ENCODE data around the gene CNNM4.
A peak's percentile ranks its signal among the peaks of the same experiment; 100 is the strongest.

The CNNM4 gene

DNA sequence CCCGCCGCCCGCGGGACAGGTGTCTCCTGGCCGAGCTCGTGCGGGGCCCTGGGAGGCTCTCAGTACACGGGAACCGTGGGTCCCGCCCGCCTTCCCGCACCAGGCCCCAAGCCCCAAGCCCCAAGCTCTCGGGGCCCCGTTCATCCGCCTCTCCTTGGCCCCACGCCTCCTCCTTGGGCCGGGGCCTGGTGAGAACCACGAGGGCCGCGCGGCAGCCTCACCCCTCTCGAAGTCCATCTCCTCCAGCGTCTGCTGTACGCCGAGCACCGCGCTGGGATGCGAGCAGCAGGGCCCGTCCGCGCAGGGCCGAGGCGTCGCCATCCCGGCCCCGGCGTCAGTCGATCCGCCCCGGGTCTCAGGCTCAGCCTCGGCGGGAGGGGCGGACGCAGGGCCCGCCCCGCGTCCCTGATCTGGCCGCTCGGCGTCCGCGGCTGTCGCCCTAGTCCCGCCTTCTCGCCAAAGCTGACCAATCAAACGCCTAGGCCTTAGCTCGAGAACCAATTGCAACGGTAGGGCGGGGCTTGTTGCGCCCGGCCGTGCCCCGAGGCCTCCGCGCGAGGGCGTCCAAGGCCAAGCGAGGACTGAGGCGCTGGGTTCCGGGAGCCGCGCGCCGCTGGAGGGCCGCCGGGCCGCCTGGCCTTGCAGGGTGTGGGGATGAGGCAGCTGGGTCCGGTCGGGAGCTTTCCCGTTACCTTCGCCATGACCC lies 97.1 kb downstream of the CNNM4 start, which contains the start of gene ANKRD39:
ANKRD39 (minus strand) TSS at position 350 of the 706 bp plus-strand sequence; CDS start at position 321, 29 bp downstream.
- ChIA-PET POLR2A (interaction anchor here (1.4 kb wide), 1 partner anchor 15 kb away, joined by 3 read pairs; no protein-coding TSS in a partner anchor), CTCF (interaction anchor here (0.6 to 6.8 kb wide), 46 partner anchors 10 to 741 kb away, joined by 3 to 114 read pairs (median 6); partner anchors contain the start of genes ADRA2B, ANKRD23, ANKRD36 and CNNM3)
- TF ChIP-seq, protein P1, sequence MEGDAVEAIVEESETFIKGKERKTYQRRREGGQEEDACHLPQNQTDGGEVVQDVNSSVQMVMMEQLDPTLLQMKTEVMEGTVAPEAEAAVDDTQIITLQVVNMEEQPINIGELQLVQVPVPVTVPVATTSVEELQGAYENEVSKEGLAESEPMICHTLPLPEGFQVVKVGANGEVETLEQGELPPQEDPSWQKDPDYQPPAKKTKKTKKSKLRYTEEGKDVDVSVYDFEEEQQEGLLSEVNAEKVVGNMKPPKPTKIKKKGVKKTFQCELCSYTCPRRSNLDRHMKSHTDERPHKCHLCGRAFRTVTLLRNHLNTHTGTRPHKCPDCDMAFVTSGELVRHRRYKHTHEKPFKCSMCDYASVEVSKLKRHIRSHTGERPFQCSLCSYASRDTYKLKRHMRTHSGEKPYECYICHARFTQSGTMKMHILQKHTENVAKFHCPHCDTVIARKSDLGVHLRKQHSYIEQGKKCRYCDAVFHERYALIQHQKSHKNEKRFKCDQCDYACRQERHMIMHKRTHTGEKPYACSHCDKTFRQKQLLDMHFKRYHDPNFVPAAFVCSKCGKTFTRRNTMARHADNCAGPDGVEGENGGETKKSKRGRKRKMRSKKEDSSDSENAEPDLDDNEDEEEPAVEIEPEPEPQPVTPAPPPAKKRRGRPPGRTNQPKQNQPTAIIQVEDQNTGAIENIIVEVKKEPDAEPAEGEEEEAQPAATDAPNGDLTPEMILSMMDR (IDR thresholded peaks at IDR 0.05; ENCODE audit: control extremely low read depth, extremely low read depth, low read depth, missing control alignments): peak; percentile 96
- DNase-seq (ENCODE audit: extremely low spot score): peak; percentile 100

DNA sequence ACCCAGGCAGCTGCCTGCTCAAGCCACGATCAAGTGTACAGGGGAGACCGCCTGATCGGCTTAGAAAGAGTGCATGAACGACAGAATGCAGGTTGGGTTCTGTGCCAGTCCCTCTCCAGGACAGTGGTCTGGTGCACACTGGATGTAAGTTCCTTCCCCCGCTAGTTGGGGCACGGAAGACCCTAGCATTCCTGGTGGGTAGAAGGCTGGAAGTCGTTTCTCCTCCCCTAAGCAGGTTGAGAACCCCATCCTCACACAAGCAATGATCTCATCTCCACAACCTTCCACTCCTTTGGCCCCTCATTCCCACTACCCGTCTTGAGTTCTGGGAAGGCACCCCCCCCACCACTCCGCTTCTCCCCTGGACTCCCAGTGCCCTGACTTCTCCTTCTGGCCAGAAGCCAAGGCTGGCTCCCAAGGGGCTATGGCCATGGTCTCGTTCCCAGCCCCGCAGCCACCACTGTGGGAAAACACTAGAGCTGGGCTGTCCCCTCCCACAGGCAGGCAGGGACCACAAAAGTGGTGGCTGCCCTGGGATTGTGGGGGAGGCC lies 98.5 kb downstream of the CNNM4 start:
- POLR2A ChIA-PET: no interaction called here

DNA sequence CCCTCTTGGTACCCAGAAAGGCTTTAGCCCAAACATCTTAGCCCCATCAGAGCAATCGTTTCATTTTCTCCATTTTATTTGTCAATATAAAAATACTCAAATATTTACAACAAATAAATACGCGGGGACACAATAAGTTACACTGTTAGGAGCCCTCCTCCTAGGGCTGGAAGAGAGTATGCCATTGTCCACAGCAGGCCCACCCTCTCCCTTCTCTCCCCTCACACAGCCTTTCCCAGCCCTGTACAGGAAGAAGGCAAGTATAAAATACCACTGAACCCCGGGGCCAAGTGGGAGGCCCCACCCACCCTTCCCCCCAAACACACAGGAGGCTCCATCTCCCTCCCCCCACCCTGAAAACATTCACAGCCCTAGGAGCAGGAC lies 99.0 kb downstream of the CNNM4 start:
- CTCF ChIA-PET: interaction anchor here (6.8 kb wide), 1 partner anchor 92 kb away, joined by 114 read pairs; no protein-coding TSS in a partner anchor
- POLR2A ChIA-PET: no interaction called here

More for the DNA sequence above, 98.5 kb downstream of the CNNM4 start:
- CTCF ChIA-PET: interaction anchor here (1.5 to 6.8 kb wide), 7 partner anchors 9 to 110 kb away, joined by 7 to 114 read pairs (median 8); partner anchors contain the start of genes ANKRD23 and SEMA4C
- no peak for DNase-seq (ENCODE audit: extremely low spot score)
- TF ChIP-seq, protein P1 (IDR thresholded peaks at IDR 0.05; ENCODE audit: control extremely low read depth, extremely low read depth, low read depth, missing control alignments): no peak

DNA sequence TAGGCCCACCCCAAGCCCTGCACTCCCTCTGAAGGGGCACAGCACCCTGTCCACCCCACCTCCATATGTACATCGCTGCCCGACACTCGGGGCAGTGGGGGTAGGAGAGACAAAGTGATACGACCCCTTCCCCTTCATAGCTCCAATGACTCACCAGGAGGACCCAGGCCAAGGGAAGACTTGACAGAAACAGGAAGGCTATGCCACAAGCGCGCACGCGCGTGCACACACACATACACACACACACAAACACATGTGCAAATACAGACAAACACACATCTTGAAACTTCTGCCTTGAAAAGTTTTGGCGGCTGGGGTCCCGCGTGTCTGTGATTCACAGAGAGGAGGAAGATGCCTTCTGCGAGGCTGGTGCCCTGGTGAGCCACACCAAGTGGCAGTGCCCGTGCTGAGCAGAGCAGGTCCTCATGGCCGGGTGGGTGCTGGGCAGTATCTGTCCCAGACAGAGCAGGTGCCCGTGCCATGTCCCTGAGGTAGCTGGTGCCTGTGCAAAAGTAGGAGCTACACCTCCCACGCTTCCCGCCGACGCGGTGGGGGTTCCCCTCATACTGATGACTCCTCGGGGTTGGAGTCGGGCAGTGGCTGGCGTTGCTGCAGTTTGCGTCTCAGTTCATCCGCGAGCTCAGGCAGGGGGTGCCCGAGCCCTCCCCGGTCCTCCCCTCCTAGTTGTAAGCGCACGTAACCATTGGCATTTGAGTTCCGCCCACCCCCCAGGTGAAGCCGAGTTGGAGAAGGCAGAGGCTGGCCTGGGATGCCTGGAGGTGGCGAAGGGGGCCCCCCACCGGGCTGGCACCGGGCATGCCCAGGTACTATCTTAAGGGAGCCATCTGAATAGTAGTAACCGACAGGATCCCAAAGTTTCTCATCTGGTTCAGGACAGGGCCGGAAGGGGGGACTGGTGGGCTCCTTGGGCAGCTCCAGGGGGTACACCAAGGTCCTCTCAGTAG lies 99.6 kb downstream of the CNNM4 start:
- TF ChIP-seq, protein P1 (IDR thresholded peaks at IDR 0.05; ENCODE audit: control extremely low read depth, extremely low read depth, low read depth, missing control alignments): no peak
- CTCF ChIA-PET: interaction anchor here (0.9 to 6.8 kb wide), 3 partner anchors 8 to 252 kb away, joined by 3 to 114 read pairs (median 5); no protein-coding TSS in a partner anchor
- no peak for DNase-seq (ENCODE audit: extremely low spot score)
- POLR2A ChIA-PET: no interaction called here

More for the DNA sequence above, 99.0 kb downstream of the CNNM4 start:
- DNase-seq (ENCODE audit: extremely low spot score): no peak
- TF ChIP-seq, protein P1 (IDR thresholded peaks at IDR 0.05; ENCODE audit: control extremely low read depth, extremely low read depth, low read depth, missing control alignments): no peak

DNA sequence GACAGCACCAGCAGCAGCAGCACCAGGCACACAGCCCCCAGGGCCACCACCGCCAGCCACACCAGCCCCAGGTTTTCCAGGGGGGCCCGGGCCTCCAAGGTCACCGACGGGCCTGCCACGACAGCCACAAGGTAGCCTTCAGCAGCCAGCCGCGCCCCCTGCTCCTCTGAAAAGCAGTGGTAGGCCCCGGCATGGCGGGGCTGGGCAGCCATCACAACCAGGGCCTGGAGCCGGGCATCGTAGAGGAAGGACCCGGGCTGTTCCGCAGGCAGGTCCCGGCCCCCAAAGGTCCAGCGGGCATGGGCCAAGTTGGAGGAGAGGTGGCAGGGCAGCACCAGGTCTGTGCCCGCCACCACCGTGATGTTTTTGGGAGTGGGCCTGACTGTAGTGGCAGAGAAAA lies 100.4 kb downstream of the CNNM4 start:
- POLR2A ChIA-PET: no interaction called here
- CTCF ChIA-PET: interaction anchor here (1.5 to 6.8 kb wide), 2 partner anchors 91 to 251 kb away, joined by 5 to 114 read pairs; no protein-coding TSS in a partner anchor
- DNase-seq (ENCODE audit: extremely low spot score): no peak
- TF ChIP-seq, protein P1 (IDR thresholded peaks at IDR 0.05; ENCODE audit: control extremely low read depth, extremely low read depth, low read depth, missing control alignments): no peak

Data from GM10248 (cell line).